Sigmoid colon (tissue), 4 donors: ENCODE measurements around the gene AP3B1.

Experiments
- CTCF ChIP-seq, 4 experiments: fragments of 450-650 bp in 3 of 4; fragments of 200-600 bp in 1 of 4; IDR thresholded peaks; one replicate each; pipeline ENCODE4 v1.5.1; 2016 to 2019; ENCODE audit warnings: antibody characterized with exemption in 4 of 4, mild to moderate bottlenecking in 3 of 4, moderate library complexity in 2 of 4
- EP300 ChIP-seq, 4 donors: sonication (generic); formaldehyde crosslinking; IDR thresholded peaks; one replicate each; pipeline ENCODE4 v1.6.1; 2017; ENCODE audit warnings: antibody characterized with exemption in 4 of 4
- POLR2A ChIP-seq, 2 donors: fragments of 450-650 bp; IDR thresholded peaks; one replicate each; pipeline ENCODE4 v1.6.1; 2016; ENCODE audit warnings: antibody characterized with exemption in 2 of 2, mild to moderate bottlenecking in 2 of 2, moderate library complexity in 2 of 2
- POLR2AphosphoS5 ChIP-seq, 4 donors: sonication (generic); formaldehyde crosslinking; IDR thresholded peaks; one replicate each; pipeline ENCODE4 v1.6.1; 2017; ENCODE audit warnings: antibody characterized with exemption in 4 of 4

DNA sequence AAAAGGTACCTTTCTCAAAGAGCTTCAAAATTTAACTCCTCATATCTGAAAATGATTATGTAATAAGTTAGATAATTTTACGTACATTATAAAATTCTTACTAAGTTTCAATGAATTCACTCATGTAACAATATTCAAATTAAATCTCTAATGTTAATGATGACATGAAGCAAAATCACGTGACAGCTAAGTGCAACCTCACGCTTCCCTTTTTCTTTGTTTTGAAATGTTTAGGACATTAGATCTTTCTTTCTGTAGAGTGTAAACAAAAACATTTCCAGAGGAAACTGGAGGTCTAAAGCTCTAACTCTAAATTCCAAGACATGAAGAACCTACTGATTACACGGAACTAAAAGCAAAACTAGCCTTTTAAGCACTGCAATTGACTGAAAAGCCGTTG, 291.0 kb downstream of the AP3B1 start:
- TF ChIP-seq POLR2AphosphoS5 (IDR thresholded peaks at IDR 0.05) (no peak), EP300 (IDR thresholded peaks at IDR 0.05) (no peak), CTCF (IDR thresholded peaks at IDR 0.05) (no peak), POLR2A (IDR thresholded peaks at IDR 0.05) (no peak)
